GM12878 (cell line): ENCODE results near the gene TMEM98.

Experiments used
- EGR1 ChIP-seq, 2 experiments: IDR thresholded peaks; 1 replicate in 1 of 2; 2 replicates in 1 of 2; pipeline ENCODE4 v1.6.1; 2011 to 2012; ENCODE audit warnings: low read depth in 2 of 2, low read length in 2 of 2, borderline replicate concordance in 1 of 2, mild to moderate bottlenecking in 1 of 2, moderate library complexity in 1 of 2
- NR2C2 ChIP-seq: IDR thresholded peaks from 2 replicates; pipeline ENCODE4 v1.6.1; 2011; ENCODE audit warnings: borderline replicate concordance, low read depth; ENCODE audit not compliant: control insufficient read depth, insufficient read length
- NRF1 ChIP-seq: conservative IDR thresholded peaks from 2 replicates; pipeline ENCODE4 v1.6.1; 2011; ENCODE audit warnings: mild to moderate bottlenecking, low read depth, low read length, improper control_type of control experiment
- POLR2A ChIP-seq: IDR thresholded peaks from 2 replicates; pipeline ENCODE4 v1.6.1; 2011; ENCODE audit warnings: low read depth, mild to moderate bottlenecking, low read length
- RAD21 ChIP-seq: IDR thresholded peaks from 2 replicates; pipeline ENCODE4 v1.6.1; 2011; ENCODE audit warnings: mild to moderate bottlenecking, low read depth, low read length, moderate library complexity; ENCODE audit not compliant: insufficient read depth
- SP1 ChIP-seq: IDR thresholded peaks from one replicate; pipeline ENCODE4 v1.6.1; 2011; ENCODE audit warnings: low read depth, low read length
- YY1 ChIP-seq: IDR thresholded peaks from 2 replicates; pipeline ENCODE4 v1.6.1; 2011; ENCODE audit warnings: low read depth, mild to moderate bottlenecking, low read length
- ZNF274 ChIP-seq: IDR thresholded peaks from one replicate; pipeline ENCODE4 v1.8.0; 2011; ENCODE audit not compliant: insufficient read length, insufficient read depth
- TF ChIP-seq, protein P1 (sequence below): fragments of 450-650 bp; IDR thresholded peaks from 2 replicates; pipeline ENCODE4 v1.6.1; 2016; ENCODE audit warnings: mild to moderate bottlenecking, moderate library complexity, borderline replicate concordance
- TF ChIP-seq, protein P2 (sequence below): IDR thresholded peaks from 2 replicates; pipeline ENCODE4 v1.6.1; 2012; ENCODE audit warnings: low read length, inconsistent platforms
- TF ChIP-seq, protein P3 (sequence below), 3 experiments: IDR thresholded peaks in 2 of 3; conservative IDR thresholded peaks in 1 of 3; 2 replicates each; pipeline ENCODE4 v1.5.1; 2011; ENCODE audit warnings: low read depth in 3 of 3, low read length in 3 of 3, mild to moderate bottlenecking in 3 of 3, control low read depth in 2 of 3, moderate library complexity in 2 of 3, inconsistent platforms in 1 of 3, mixed read lengths in 1 of 3; ENCODE audit not compliant: control insufficient read depth in 2 of 3, insufficient read depth in 1 of 3; ENCODE audit errors: extremely low read depth in 1 of 3
- TF ChIP-seq, protein P4 (sequence below): fragments of 450-650 bp; IDR thresholded peaks from 2 replicates; pipeline ENCODE4 v1.6.1; 2016; ENCODE audit warnings: mild to moderate bottlenecking
- TF ChIP-seq, protein P5 (sequence below): fragments of 450-650 bp; IDR thresholded peaks from 2 replicates; pipeline ENCODE4 v1.6.1; 2018; ENCODE audit warnings: mild to moderate bottlenecking, low read depth, moderate library complexity; ENCODE audit not compliant: partially characterized antibody

DNA sequence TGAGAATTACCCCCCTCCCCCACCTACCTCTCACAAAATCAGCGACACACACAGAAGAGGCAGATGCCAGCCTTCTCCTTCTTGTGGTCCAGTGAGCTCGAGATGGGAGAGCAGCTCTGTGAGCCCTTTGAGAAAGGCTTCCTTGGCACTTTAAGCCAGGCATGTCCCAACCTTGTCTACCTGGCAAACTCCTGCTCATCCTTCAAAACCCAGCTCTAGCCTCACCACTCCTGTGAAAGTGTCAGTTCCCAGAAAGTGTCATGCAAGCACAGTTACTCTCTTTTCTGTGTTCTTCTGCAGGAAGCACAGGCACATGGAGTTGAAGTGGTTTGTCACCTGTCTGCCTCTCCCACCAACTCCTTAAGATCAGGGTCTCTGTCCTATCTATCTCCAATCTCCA is 1.6 kb downstream of the TMEM98 start:
- TF ChIP-seq, protein P1, sequence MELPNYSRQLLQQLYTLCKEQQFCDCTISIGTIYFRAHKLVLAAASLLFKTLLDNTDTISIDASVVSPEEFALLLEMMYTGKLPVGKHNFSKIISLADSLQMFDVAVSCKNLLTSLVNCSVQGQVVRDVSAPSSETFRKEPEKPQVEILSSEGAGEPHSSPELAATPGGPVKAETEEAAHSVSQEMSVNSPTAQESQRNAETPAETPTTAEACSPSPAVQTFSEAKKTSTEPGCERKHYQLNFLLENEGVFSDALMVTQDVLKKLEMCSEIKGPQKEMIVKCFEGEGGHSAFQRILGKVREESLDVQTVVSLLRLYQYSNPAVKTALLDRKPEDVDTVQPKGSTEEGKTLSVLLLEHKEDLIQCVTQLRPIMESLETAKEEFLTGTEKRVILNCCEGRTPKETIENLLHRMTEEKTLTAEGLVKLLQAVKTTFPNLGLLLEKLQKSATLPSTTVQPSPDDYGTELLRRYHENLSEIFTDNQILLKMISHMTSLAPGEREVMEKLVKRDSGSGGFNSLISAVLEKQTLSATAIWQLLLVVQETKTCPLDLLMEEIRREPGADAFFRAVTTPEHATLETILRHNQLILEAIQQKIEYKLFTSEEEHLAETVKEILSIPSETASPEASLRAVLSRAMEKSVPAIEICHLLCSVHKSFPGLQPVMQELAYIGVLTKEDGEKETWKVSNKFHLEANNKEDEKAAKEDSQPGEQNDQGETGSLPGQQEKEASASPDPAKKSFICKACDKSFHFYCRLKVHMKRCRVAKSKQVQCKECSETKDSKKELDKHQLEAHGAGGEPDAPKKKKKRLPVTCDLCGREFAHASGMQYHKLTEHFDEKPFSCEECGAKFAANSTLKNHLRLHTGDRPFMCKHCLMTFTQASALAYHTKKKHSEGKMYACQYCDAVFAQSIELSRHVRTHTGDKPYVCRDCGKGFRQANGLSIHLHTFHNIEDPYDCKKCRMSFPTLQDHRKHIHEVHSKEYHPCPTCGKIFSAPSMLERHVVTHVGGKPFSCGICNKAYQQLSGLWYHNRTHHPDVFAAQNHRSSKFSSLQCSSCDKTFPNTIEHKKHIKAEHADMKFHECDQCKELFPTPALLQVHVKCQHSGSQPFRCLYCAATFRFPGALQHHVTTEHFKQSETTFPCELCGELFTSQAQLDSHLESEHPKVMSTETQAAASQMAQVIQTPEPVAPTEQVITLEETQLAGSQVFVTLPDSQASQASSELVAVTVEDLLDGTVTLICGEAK: no peak
- TF ChIP-seq POLR2A: no peak
- no peak for TF ChIP-seq RAD21
- TF ChIP-seq, protein P2, sequence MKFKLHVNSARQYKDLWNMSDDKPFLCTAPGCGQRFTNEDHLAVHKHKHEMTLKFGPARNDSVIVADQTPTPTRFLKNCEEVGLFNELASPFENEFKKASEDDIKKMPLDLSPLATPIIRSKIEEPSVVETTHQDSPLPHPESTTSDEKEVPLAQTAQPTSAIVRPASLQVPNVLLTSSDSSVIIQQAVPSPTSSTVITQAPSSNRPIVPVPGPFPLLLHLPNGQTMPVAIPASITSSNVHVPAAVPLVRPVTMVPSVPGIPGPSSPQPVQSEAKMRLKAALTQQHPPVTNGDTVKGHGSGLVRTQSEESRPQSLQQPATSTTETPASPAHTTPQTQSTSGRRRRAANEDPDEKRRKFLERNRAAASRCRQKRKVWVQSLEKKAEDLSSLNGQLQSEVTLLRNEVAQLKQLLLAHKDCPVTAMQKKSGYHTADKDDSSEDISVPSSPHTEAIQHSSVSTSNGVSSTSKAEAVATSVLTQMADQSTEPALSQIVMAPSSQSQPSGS: no peak
- no peak for TF ChIP-seq SP1
- TF ChIP-seq, protein P3, sequence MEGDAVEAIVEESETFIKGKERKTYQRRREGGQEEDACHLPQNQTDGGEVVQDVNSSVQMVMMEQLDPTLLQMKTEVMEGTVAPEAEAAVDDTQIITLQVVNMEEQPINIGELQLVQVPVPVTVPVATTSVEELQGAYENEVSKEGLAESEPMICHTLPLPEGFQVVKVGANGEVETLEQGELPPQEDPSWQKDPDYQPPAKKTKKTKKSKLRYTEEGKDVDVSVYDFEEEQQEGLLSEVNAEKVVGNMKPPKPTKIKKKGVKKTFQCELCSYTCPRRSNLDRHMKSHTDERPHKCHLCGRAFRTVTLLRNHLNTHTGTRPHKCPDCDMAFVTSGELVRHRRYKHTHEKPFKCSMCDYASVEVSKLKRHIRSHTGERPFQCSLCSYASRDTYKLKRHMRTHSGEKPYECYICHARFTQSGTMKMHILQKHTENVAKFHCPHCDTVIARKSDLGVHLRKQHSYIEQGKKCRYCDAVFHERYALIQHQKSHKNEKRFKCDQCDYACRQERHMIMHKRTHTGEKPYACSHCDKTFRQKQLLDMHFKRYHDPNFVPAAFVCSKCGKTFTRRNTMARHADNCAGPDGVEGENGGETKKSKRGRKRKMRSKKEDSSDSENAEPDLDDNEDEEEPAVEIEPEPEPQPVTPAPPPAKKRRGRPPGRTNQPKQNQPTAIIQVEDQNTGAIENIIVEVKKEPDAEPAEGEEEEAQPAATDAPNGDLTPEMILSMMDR (IDR thresholded peaks at IDR 0.05 in 2 of 3, conservative IDR thresholded peaks at IDR 0.05 in 1 of 3; ENCODE audit: control insufficient read depth in 2 of 3, extremely low read depth in 1 of 3, insufficient read depth in 1 of 3, low read depth in 3 of 3, low read length in 3 of 3): no peak
- TF ChIP-seq NRF1: no peak
- TF ChIP-seq EGR1 (IDR thresholded peaks at IDR 0.05; ENCODE audit: borderline replicate concordance in 1 of 2, low read depth in 2 of 2, low read length in 2 of 2): no peak
- TF ChIP-seq NR2C2: no peak
- no peak for TF ChIP-seq ZNF274
- no peak for TF ChIP-seq YY1
- TF ChIP-seq, protein P4, sequence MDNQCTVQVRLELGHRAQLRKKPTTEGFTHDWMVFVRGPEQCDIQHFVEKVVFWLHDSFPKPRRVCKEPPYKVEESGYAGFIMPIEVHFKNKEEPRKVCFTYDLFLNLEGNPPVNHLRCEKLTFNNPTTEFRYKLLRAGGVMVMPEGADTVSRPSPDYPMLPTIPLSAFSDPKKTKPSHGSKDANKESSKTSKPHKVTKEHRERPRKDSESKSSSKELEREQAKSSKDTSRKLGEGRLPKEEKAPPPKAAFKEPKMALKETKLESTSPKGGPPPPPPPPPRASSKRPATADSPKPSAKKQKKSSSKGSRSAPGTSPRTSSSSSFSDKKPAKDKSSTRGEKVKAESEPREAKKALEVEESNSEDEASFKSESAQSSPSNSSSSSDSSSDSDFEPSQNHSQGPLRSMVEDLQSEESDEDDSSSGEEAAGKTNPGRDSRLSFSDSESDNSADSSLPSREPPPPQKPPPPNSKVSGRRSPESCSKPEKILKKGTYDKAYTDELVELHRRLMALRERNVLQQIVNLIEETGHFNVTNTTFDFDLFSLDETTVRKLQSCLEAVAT: no peak
- TF ChIP-seq, protein P5, sequence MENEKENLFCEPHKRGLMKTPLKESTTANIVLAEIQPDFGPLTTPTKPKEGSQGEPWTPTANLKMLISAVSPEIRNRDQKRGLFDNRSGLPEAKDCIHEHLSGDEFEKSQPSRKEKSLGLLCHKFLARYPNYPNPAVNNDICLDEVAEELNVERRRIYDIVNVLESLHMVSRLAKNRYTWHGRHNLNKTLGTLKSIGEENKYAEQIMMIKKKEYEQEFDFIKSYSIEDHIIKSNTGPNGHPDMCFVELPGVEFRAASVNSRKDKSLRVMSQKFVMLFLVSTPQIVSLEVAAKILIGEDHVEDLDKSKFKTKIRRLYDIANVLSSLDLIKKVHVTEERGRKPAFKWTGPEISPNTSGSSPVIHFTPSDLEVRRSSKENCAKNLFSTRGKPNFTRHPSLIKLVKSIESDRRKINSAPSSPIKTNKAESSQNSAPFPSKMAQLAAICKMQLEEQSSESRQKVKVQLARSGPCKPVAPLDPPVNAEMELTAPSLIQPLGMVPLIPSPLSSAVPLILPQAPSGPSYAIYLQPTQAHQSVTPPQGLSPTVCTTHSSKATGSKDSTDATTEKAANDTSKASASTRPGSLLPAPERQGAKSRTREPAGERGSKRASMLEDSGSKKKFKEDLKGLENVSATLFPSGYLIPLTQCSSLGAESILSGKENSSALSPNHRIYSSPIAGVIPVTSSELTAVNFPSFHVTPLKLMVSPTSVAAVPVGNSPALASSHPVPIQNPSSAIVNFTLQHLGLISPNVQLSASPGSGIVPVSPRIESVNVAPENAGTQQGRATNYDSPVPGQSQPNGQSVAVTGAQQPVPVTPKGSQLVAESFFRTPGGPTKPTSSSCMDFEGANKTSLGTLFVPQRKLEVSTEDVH: no peak
